Calu3 (cell line): ENCODE measurements around the gene C12orf60. TPM values are rescaled to one million over a fixed set of nuclear protein-coding genes. Genes with fewer than 3 reads are reported as not detected.
"Not testable (repeated sequence)": the region's sequence is repeated elsewhere in the genome, so short reads cannot be mapped to it uniquely, and the experiment has no call there.

Experiments
- Bru-seq: library from RNA; stranded (reverse); fragments of 400-500 nt; gene quantifications from one replicate; lab custom pipeline; 2021; lab: Mats Ljungman, UMichigan
- BruChase-seq, 2 experiments: library from RNA; stranded (reverse); fragments of 400-500 nt; gene quantifications; one replicate each; lab custom pipeline; 2021; lab: Mats Ljungman, UMichigan
- BruUV-seq: library from RNA; stranded (reverse); fragments of 400-500 nt; replicated peaks from 2 replicates; lab custom pipeline; 2021; lab: Mats Ljungman, UMichigan
- CTCF ChIA-PET: fragments of 300-600 bp; sonication (Branson Sonifier 250); formaldehyde crosslinking; loops from one replicate; lab custom pipeline; 2022; ENCODE audit warnings: antibody characterized with exemption; lab: Charles Lee
- DNase-seq: peaks from one replicate; pipeline ENCODE4 v3.0.0; 2022
- H3K27ac Mint-ChIP-seq: one replicate; pipeline ENCODE4 v1.8.0; 2022; ENCODE audit warnings: mixed read lengths; ENCODE audit not compliant: unreplicated experiment
- H3K27me3 Mint-ChIP-seq: one replicate; pipeline ENCODE4 v1.8.0; 2022; ENCODE audit warnings: mixed read lengths; ENCODE audit not compliant: unreplicated experiment
- H3K36me3 Mint-ChIP-seq: one replicate; pipeline ENCODE4 v1.8.0; 2022; ENCODE audit warnings: mild to moderate bottlenecking, moderate library complexity, mixed read lengths; ENCODE audit not compliant: insufficient read depth, unreplicated experiment
- H3K4me1 Mint-ChIP-seq: one replicate; pipeline ENCODE4 v1.8.0; 2022; ENCODE audit warnings: mild to moderate bottlenecking, low read depth, mixed read lengths; ENCODE audit not compliant: unreplicated experiment
- H3K4me3 Mint-ChIP-seq: one replicate; pipeline ENCODE4 v1.8.0; 2022; ENCODE audit warnings: mild to moderate bottlenecking, low read depth, moderate library complexity, mixed read lengths; ENCODE audit not compliant: unreplicated experiment
- H3K9me3 Mint-ChIP-seq: one replicate; pipeline ENCODE4 v1.8.0; 2022; ENCODE audit warnings: low read depth, mixed read lengths; ENCODE audit not compliant: unreplicated experiment
- CTCF ChIP-seq: fragments of 200-600 bp; IDR thresholded peaks from one replicate; pipeline ENCODE4 v1.8.0; 2022; ENCODE audit warnings: antibody characterized with exemption; ENCODE audit not compliant: unreplicated experiment
- intact Hi-C: fragments of 100-400 bp; cut with micrococcal nuclease; formaldehyde crosslinking; loops from one replicate; pipeline ENCODE4 v1.10.0; 2022; ENCODE audit not compliant: unreplicated experiment
- long read RNA-seq: library from polyadenylated mRNA; stranded (forward); transcript quantifications from one replicate; pipeline ENCODE4 v2.0.0, GENCODE V29; 2022
- total RNA-seq: library from RNA; stranded (reverse); gene quantifications from 2 replicates; pipeline ENCODE4 v1.2.3, GENCODE V29; 2022

C12orf60 gene
- total RNA-seq (0.95 and 1.2 TPM in 2 replicates), Bru-seq, nascent RNA (percentile 48 among the genes with signal in this experiment), BruChase-seq, experiment 1, labeled RNA remaining after a 6-hour chase (percentile 26 among the genes with signal in this experiment), BruChase-seq, experiment 2, labeled RNA remaining after a 2-hour chase (percentile 38 among the genes with signal in this experiment)
- long read RNA-seq, partial matches to known transcripts = 0 of 2 reads
- long read RNA-seq, other reads (novel, unspliced or antisense) = 0 of 2 reads

- CTCF ChIA-PET = interaction anchor here (0.5 to 1.9 kb wide), 8 partner anchors 18 to 192 kb away, joined by 3 to 18 read pairs (median 4); a partner anchor contains a TSS
- peak; percentile 88 for DNase-seq
- Mint-ChIP-seq H3K36me3 (peaks cover 23% of the 10 kb centered on the region), H3K4me3 (no peak within 1 kb of the TSS), H3K27ac (no peak within 1 kb of the TSS), H3K9me3 (no peaks in the 10 kb centered on the region), H3K27me3 (no peaks in the 10 kb centered on the region), H3K4me1 (peaks cover 17% of the 10 kb centered on the region)
- TF ChIP-seq CTCF = no peak
- no TSS peak for BruUV-seq
- intact Hi-C loops = no loop called here
Measured at GRCh38 chr12:14803011-14803829, at the start of gene C12orf60, which contains the start of gene WBP11. C12orf60 (plus strand) TSS chr12:14803670; CDS start chr12:14822936, 19,266 bp downstream. WBP11 (minus strand) TSS chr12:14803478; CDS start chr12:14801383, 2,095 bp downstream.

- Mint-ChIP-seq H3K27me3 (no peaks in the 10 kb centered on the region), H3K27ac (no peak overlapping the region), H3K36me3 (peaks cover 7% of the 10 kb centered on the region), H3K4me3 (no peak overlapping the region), H3K4me1 (peaks cover 8% of the 10 kb centered on the region), H3K9me3 (peaks cover 6% of the 10 kb centered on the region)
- BruUV-seq = no TSS peak
- DNase-seq = peak; percentile 54
- intact Hi-C loops = no loop called here
- TF ChIP-seq CTCF = peak; percentile 74
- CTCF ChIA-PET = interaction anchor here (1.3 kb wide), 1 partner anchor 13 kb away, joined by 6 read pairs; no protein-coding TSS in a partner anchor
Measured at GRCh38 chr12:14756334-14757143, 46.9 kb upstream of the C12orf60 start.

DNA sequence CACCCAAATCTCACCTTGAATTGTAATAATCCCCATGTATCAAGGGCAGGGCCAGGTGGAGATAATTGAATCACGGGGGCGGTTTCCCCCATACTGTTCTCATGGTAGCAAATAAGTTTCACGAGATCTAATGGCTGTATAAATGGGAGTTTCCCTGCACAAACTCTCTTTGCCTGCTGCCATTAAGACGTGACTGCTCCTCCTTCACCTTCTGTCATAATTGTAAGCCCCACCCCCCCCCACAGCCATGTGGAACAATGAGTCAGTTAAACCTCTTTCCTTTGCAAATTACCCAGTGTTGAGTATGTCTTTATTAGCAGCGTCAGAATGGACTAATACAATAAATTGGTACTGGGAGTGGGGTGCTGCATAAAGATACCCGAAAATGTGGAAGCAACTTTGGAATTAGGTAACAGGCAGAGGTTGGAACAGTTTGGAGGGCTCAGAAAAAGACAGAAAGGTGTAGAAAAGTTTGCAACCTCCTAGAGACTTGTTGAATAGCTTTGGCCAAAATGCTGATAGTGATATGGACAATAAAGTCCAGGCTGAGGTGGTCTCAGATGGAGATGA lies 43.7 kb upstream of the C12orf60 start:
- H3K4me3 Mint-ChIP-seq, H3K9me3 Mint-ChIP-seq, intact Hi-C loops, H3K27ac Mint-ChIP-seq, DNase-seq, H3K36me3 Mint-ChIP-seq, CTCF ChIA-PET, H3K27me3 Mint-ChIP-seq, H3K4me1 Mint-ChIP-seq, BruUV-seq: not testable (repeated sequence)

DNA sequence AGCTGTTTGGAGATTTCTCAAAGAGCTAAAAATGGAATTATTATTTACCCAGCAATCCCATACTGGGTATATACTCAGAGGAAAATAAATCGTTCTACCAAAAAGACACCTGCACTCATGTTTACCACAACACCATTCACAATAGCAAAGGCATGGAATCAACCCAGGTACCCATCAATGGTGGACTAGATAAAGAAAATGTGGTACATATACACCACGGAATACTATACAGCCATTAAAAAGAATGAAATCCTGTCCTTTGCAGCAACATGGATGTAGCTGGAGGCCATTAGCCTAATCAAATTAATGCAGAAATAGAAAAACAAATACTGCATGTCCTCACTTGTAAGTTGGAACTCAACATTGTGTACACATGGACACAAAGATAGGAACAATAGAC lies 38.1 kb upstream of the C12orf60 start:
- CTCF ChIA-PET = interaction anchor here (0.8 kb wide), 1 partner anchor 13 kb away, joined by 3 read pairs; no protein-coding TSS in a partner anchor
- no peak for TF ChIP-seq CTCF
- peaks cover 7% of the 10 kb centered on the region for H3K9me3 Mint-ChIP-seq
- no peaks in the 10 kb centered on the region for H3K4me1 Mint-ChIP-seq
- no peak overlapping the region for H3K27ac Mint-ChIP-seq
- no peak overlapping the region for H3K4me3 Mint-ChIP-seq
- BruUV-seq = no TSS peak
- intact Hi-C loops = no loop called here
- no peaks in the 10 kb centered on the region for H3K27me3 Mint-ChIP-seq
- peaks cover 33% of the 10 kb centered on the region for H3K36me3 Mint-ChIP-seq
- no peak for DNase-seq

GRCh38 chr12:14766020-14766419 lies 37.5 kb upstream of the C12orf60 start:
- H3K36me3 Mint-ChIP-seq = peaks cover 39% of the 10 kb centered on the region
- DNase-seq, H3K9me3 Mint-ChIP-seq, H3K4me1 Mint-ChIP-seq, H3K27ac Mint-ChIP-seq, intact Hi-C loops, CTCF ChIA-PET, H3K27me3 Mint-ChIP-seq, H3K4me3 Mint-ChIP-seq, BruUV-seq: not testable (repeated sequence)
